SU-DHL-6 (cell line): Measurements from ENCODE around the gene CHD6.

Experiments used
- H2AFZ ChIP-seq: fragments of 200-600 bp; sonication (generic); 2 replicates; pipeline ENCODE4 v1.6.1; 2014; ENCODE audit warnings: low read depth, mild to moderate bottlenecking, moderate library complexity, mixed read lengths, antibody characterized with exemption, low read length; ENCODE audit not compliant: severe bottlenecking
- H3F3A ChIP-seq: fragments of 200-600 bp; shearing (Covaris generic); 2 replicates; pipeline ENCODE4 v1.6.0; 2016; ENCODE audit warnings: antibody characterized with exemption, mild to moderate bottlenecking; ENCODE audit not compliant: insufficient read depth
- H3K27ac ChIP-seq: fragments of 200-600 bp; sonication (generic); 2 replicates; pipeline ENCODE4 v1.5.1; 2016; ENCODE audit warnings: low read depth, mild to moderate bottlenecking, low read length, moderate library complexity, mixed read lengths
- H3K27me3 ChIP-seq: fragments of 200-600 bp; sonication (generic), shearing (Covaris generic); 2 replicates; pipeline ENCODE4 v1.6.0; 2014; ENCODE audit warnings: mild to moderate bottlenecking, low read length
- H3K36me3 ChIP-seq: fragments of 200-600 bp; sonication (generic); 2 replicates; pipeline ENCODE4 v1.6.1; 2014; ENCODE audit warnings: mild to moderate bottlenecking, low read length, mixed read lengths
- H3K4me2 ChIP-seq: fragments of 300-600, 200-600 bp; shearing (Covaris generic), sonication (generic); 2 replicates; pipeline ENCODE4 v1.6.0; 2014; ENCODE audit warnings: low read length, low read depth, mild to moderate bottlenecking; ENCODE audit not compliant: poor library complexity, severe bottlenecking
- H3K4me3 ChIP-seq: fragments of 200-600 bp; sonication (generic); 2 replicates; pipeline ENCODE4 v1.5.1; 2014; ENCODE audit warnings: antibody characterized with exemption, low read length, mild to moderate bottlenecking, mixed read lengths; ENCODE audit not compliant: insufficient read depth, poor library complexity, severe bottlenecking
- H3K79me2 ChIP-seq: fragments of 200-600 bp; sonication (generic); 2 replicates; pipeline ENCODE4 v1.6.1; 2014; ENCODE audit warnings: mild to moderate bottlenecking, low read length, moderate library complexity; ENCODE audit not compliant: insufficient read depth
- H3K9ac ChIP-seq: fragments of 200-600 bp; sonication (generic); 2 replicates; pipeline ENCODE4 v1.7.0; 2014; ENCODE audit warnings: mild to moderate bottlenecking, low read length
- H3K9me2 ChIP-seq: fragments of 200-600 bp; sonication (generic); replicated peaks from 2 replicates; pipeline ENCODE4 v1.6.1; 2014; ENCODE audit warnings: low read length; ENCODE audit not compliant: insufficient read depth
- H3K9me3 ChIP-seq: fragments of 200-600 bp; sonication (generic); 2 replicates; pipeline ENCODE4 v1.6.1; 2014; ENCODE audit warnings: low read length, mixed read lengths; ENCODE audit not compliant: insufficient read depth
- H4K20me1 ChIP-seq: fragments of 200-600 bp; sonication (generic); 2 replicates; pipeline ENCODE4 v1.6.1; 2014; ENCODE audit warnings: low read depth, mild to moderate bottlenecking, antibody characterized with exemption, low read length, moderate library complexity, mixed read lengths
- EZH2phosphoT487 ChIP-seq: fragments of 200-600 bp; sonication (generic), shearing (Covaris generic); conservative IDR thresholded peaks from 2 replicates; pipeline ENCODE4 v1.6.1; 2018; ENCODE audit warnings: mild to moderate bottlenecking, antibody characterized with exemption, low read length, moderate library complexity, mixed read lengths
- TF ChIP-seq, protein P1 (sequence below): fragments of 200-600 bp; sonication (generic); IDR thresholded peaks from one replicate; pipeline ENCODE4 v1.5.1; 2017; ENCODE audit warnings: antibody characterized with exemption, mild to moderate bottlenecking, low read length, moderate library complexity; ENCODE audit not compliant: insufficient read depth, poor library complexity, severe bottlenecking

The CHD6 gene

DNA sequence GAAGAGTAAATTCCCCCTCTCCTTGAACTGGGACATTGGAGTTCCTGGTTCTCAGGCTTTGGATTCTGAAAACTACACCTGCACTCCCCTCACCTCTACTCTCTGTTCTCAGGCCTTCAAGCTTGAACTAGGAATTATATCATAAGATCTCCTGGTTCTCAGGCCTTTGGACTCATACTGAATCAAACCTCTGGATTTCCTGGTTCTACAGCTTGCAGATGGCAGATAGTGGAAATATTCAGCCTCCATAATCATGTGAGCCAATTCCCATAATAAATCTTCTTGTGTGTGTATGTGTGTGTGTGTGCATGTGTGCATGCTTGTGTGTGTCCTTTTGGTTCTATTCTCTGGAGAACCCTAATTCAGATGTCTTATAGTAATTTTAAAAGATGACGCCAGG lies 12.7 kb upstream of the CHD6 start:
- Histone ChIP-seq H3K79me2 (no peaks in the 10 kb centered on the region), H3K9ac (no peak overlapping the region), H3K9me3 (no peaks in the 10 kb centered on the region), H3K4me2 (no peak overlapping the region), H3K4me3 (no peak overlapping the region), H3K27ac (no peak overlapping the region), H3F3A (no peaks in the 10 kb centered on the region), H4K20me1 (no peaks in the 10 kb centered on the region), H3K27me3 (no peaks in the 10 kb centered on the region), H3K9me2 (no peaks in the 10 kb centered on the region), H2AFZ (no peak overlapping the region), H3K36me3 (no peaks in the 10 kb centered on the region)
- no peak for TF ChIP-seq EZH2phosphoT487
- TF ChIP-seq, protein P1, sequence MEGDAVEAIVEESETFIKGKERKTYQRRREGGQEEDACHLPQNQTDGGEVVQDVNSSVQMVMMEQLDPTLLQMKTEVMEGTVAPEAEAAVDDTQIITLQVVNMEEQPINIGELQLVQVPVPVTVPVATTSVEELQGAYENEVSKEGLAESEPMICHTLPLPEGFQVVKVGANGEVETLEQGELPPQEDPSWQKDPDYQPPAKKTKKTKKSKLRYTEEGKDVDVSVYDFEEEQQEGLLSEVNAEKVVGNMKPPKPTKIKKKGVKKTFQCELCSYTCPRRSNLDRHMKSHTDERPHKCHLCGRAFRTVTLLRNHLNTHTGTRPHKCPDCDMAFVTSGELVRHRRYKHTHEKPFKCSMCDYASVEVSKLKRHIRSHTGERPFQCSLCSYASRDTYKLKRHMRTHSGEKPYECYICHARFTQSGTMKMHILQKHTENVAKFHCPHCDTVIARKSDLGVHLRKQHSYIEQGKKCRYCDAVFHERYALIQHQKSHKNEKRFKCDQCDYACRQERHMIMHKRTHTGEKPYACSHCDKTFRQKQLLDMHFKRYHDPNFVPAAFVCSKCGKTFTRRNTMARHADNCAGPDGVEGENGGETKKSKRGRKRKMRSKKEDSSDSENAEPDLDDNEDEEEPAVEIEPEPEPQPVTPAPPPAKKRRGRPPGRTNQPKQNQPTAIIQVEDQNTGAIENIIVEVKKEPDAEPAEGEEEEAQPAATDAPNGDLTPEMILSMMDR, result no peak

DNA sequence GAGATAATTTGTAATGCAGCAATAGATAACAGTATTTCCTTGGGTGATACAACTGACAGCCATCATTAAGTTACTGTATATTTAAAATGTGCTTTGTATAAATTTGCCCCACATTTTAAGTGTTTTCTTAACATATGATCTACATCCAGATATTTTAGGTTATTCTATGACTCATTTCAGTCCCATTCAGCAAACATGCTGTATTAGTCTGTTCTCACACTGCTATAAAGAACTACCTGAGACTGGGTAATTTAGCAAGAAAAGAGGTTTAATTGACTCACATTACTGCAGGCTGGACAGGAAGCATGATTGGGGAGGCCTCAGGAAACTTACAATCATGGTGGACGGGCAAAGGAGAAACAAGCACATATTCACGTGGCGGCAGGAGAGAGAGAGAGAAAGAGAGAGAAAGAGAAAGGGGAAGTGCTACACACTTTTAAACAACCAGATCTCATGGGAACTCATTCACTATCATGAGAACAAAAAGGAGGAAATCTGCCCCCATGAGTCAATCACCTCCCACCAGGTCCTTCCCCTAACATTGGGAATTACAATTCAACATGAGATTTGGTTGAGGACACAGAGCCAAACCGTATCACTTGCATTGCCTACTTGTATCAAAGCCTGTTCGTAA lies 9.6 kb upstream of the CHD6 start:
- Histone ChIP-seq H3K27me3 (no peaks in the 10 kb centered on the region), H3K9me2 (no peaks in the 10 kb centered on the region), H3K4me3 (no peak overlapping the region), H3K9me3 (no peaks in the 10 kb centered on the region), H3K9ac (no peak overlapping the region), H3K36me3 (no peaks in the 10 kb centered on the region), H3K27ac (no peak overlapping the region), H3K79me2 (no peaks in the 10 kb centered on the region), H3F3A (no peaks in the 10 kb centered on the region), H2AFZ (peak overlapping the region; percentile 82), H4K20me1 (no peaks in the 10 kb centered on the region), H3K4me2 (no peak overlapping the region)
- TF ChIP-seq EZH2phosphoT487, result no peak
- TF ChIP-seq, protein P1, result no peak

DNA sequence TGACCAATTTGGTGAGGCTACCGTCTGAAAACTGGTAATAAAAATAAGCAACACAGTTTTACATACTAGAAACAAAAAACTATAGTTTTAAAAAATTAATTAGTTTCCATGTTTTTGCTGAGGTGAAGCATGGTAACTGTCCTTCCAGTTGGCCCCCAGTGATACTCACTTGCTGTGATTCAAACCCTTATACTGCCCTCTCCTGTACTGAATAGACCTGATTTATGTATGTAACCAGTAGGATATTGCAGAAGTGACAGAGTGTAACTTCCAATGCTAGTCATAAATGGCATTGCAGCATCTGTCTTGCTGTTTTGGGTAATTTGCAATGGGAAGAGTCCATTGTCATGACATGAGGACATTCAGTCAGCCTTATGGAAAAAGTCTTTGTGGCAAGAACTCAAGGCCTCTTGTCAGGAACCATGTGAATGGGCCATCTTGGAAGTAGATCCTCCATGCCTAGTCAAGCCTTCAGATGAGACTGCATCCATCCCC lies 8.9 kb upstream of the CHD6 start:
- Histone ChIP-seq H3K27ac (no peak overlapping the region), H4K20me1 (no peaks in the 10 kb centered on the region), H3K4me2 (no peak overlapping the region), H3K27me3 (no peaks in the 10 kb centered on the region), H3K4me3 (no peak overlapping the region), H3K9me2 (no peaks in the 10 kb centered on the region), H3K36me3 (no peaks in the 10 kb centered on the region), H2AFZ (no peak overlapping the region), H3K79me2 (no peaks in the 10 kb centered on the region), H3K9ac (no peak overlapping the region), H3F3A (no peaks in the 10 kb centered on the region), H3K9me3 (no peaks in the 10 kb centered on the region)
- TF ChIP-seq EZH2phosphoT487, result no peak
- TF ChIP-seq, protein P1, result no peak
